Fibroblast of skin of left quadriceps (primary cell): ENCODE data around the gene ZCCHC2.

Experiments used
- DNase-seq, 2 experiments: peaks; one replicate each; pipeline ENCODE4 v3.0.0-alpha.2; 2013; ENCODE audit warnings: low read depth in 2 of 2

ZCCHC2 gene

GRCh38 chr18:62577765-62578164 lies 54.9 kb downstream of the ZCCHC2 start:
- DNase-seq, result no peak

- DNase-seq, result no peak
Observed at GRCh38 chr18:62578980-62579511, 56.2 kb downstream of the ZCCHC2 start.

- no peak for DNase-seq
Observed at GRCh38 chr18:62583376-62583775, 60.6 kb downstream of the ZCCHC2 start.

GRCh38 chr18:62584241-62585120 lies 61.7 kb downstream of the ZCCHC2 start:
- DNase-seq, result peak; percentile 74 to 75

GRCh38 chr18:62585274-62586150 lies 62.7 kb downstream of the ZCCHC2 start:
- no peak for DNase-seq

- DNase-seq, result peak; percentile 17 to 31
Observed at GRCh38 chr18:62586151-62586774, 63.4 kb downstream of the ZCCHC2 start.

- DNase-seq, result no peak
Observed at GRCh38 chr18:62586781-62587487, 64.1 kb downstream of the ZCCHC2 start.

GRCh38 chr18:62587689-62588088 lies 64.9 kb downstream of the ZCCHC2 start:
- no peak for DNase-seq

GRCh38 chr18:62588217-62588616 lies 65.4 kb downstream of the ZCCHC2 start:
- no peak for DNase-seq

- no peak for DNase-seq
Observed at GRCh38 chr18:62590799-62591590, 68.2 kb downstream of the ZCCHC2 start.

GRCh38 chr18:62596145-62597005 lies 73.5 kb downstream of the ZCCHC2 start:
- no peak for DNase-seq

- no peak for DNase-seq
Observed at GRCh38 chr18:62601871-62602270, 79.0 kb downstream of the ZCCHC2 start.

GRCh38 chr18:62602706-62603105 lies 79.9 kb downstream of the ZCCHC2 start:
- DNase-seq, result no peak

- no peak for DNase-seq
Observed at GRCh38 chr18:62603211-62603610, 80.4 kb downstream of the ZCCHC2 start.

- DNase-seq, result no peak
Observed at GRCh38 chr18:62603979-62604378, 81.2 kb downstream of the ZCCHC2 start.

GRCh38 chr18:62605685-62606084 lies 82.9 kb downstream of the ZCCHC2 start:
- DNase-seq, result no peak

GRCh38 chr18:62606106-62606505 lies 83.3 kb downstream of the ZCCHC2 start:
- DNase-seq, result no peak

- no peak for DNase-seq
Observed at GRCh38 chr18:62607302-62607701, 84.5 kb downstream of the ZCCHC2 start.

GRCh38 chr18:62607708-62608428 lies 85.0 kb downstream of the ZCCHC2 start:
- no peak for DNase-seq
